Cerebellar nuclear complex (tissue), 1 donor: Measurements from ENCODE around the gene TBP.
"Not testable (repeated sequence)": the region's sequence is repeated elsewhere in the genome, so short reads cannot be mapped to it uniquely, and the experiment has no call there.

Source experiments
- DNase-seq, 2 experiments: peaks; one replicate each; lab custom pipeline; 2025; lab: John Stamatoyannopoulos, UW

Gene TBP

GRCh38 chr6:170554013-170554795 is at the start of gene TBP:
Gene TBP (plus strand): TSS chr6:170554369. CDS start chr6:170557030, 2,661 bp downstream.
- peak; percentile 81 to 95 for DNase-seq

DNA sequence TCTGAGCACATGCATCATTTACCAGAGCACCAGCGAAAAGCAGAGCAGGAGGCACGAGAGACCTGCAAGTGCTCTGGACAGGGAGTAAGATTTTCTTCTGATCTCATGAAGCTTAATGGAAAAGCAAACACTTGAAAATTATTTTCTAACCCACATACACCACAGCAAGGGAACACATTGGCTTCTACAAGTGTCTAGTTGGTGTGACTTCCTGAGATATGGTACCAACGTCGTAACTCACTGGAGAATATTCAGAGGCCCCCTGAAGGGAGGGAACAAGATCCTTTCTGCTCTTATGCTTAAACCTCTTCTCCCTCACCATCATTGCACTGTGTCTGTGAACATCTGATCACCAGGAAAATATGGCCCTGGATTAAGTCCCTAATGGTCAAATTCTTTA is 49.7 kb upstream of the TBP start:
- DNase-seq = no peak

- DNase-seq = peak in 1 of 2 experiments; percentile 14
These were observed 48.9 kb upstream of the TBP start for GRCh38 chr6:170505306-170505705.

DNA sequence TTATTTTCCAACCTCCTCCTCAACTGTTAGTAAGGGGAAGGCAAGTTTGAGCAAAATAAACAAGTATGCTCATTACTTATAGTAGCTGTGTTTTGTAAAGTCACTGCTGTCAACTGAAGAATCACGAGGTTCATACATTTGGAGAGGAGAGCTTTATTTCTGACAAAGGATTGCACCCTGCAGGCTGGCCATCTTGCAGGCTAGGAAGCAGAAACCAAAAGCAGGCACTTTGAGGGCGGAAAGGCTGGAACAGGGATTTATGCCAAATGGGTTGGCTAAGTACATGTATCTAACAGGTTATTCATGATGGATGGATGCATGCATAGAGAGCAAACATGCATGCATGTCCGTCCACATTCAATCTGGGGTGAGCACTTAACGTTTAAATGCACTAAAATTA is 47.7 kb upstream of the TBP start:
- no peak for DNase-seq

GRCh38 chr6:170507728-170508127 is 46.4 kb upstream of the TBP start:
- not testable (repeated sequence) for DNase-seq

- DNase-seq = not testable (repeated sequence)
These were observed 45.9 kb upstream of the TBP start for GRCh38 chr6:170508275-170508674.

- DNase-seq = not testable (repeated sequence)
These were observed 45.1 kb upstream of the TBP start for GRCh38 chr6:170508892-170509722.

DNA sequence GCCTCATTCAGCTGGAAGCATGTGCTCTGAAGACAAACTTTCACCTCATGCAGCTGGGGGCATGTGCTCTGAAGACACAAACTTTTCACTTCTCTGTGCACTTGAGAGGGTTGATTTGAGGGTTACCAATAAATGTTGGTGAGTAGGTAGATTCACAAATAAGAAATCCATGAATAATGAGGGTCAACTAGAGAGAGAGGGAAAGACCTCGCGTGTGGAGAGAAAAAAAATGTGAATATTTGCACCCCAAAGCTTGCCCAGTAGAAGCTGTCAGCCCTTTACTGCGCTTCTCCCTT is 44.5 kb upstream of the TBP start:
- DNase-seq = no peak

DNA sequence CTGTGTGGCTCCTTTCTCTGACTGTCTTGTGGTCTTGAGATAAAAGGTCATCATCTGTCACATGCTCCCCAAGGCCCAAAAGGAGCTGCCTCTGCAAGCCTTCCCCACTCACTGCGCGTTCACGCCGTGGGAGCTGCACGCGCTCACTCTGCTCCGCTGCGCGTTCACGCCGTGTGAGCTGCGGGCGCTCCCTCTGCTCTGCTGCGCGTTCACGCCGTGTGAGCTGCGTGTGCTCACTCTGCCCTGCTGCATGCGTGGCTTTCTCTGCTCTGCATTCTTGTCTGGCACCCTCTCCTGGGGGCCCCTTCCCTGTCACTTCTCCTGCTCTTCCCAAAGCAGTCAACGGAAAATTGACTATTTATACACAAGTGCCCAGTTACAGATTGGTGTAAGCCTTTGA is 43.5 kb upstream of the TBP start:
- no peak for DNase-seq

DNA sequence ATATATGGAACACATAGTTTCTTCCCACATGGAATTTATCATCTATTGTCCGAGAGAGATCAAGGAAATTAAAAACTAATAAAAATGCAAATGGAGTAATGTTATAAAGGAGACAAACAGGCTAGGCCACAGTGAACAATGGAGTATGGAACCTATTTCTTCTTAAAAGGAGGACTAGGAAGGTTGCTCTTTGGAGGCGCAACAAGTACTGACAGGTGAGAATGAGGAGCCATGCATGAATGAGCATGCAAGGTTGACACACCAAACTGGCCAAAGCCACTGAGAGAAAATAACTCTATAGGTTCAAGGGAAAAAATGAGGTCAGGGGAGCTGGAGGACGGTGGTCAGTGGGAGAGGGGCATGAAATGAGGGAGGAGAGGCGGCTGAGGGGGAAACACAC is 41.9 kb upstream of the TBP start:
- no peak for DNase-seq

DNA sequence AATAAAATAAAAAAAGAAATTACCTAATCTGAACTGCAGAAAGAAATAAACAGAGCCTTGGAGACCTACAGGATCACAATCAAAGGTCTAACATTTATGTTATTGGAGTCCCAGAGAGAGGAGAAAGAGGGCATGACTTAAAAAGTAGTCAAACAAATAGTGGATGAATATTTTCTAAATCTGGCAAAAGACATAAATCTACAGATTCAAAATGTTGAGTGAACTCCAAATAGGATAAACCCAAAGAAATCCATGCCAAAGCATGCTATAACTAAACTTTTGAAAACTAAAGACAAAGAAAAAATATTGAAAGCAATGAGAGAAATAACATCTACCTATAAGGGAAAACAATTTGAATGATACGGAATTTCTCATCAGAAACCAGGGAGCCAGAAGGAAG is 39.3 kb upstream of the TBP start:
- no peak for DNase-seq

DNA sequence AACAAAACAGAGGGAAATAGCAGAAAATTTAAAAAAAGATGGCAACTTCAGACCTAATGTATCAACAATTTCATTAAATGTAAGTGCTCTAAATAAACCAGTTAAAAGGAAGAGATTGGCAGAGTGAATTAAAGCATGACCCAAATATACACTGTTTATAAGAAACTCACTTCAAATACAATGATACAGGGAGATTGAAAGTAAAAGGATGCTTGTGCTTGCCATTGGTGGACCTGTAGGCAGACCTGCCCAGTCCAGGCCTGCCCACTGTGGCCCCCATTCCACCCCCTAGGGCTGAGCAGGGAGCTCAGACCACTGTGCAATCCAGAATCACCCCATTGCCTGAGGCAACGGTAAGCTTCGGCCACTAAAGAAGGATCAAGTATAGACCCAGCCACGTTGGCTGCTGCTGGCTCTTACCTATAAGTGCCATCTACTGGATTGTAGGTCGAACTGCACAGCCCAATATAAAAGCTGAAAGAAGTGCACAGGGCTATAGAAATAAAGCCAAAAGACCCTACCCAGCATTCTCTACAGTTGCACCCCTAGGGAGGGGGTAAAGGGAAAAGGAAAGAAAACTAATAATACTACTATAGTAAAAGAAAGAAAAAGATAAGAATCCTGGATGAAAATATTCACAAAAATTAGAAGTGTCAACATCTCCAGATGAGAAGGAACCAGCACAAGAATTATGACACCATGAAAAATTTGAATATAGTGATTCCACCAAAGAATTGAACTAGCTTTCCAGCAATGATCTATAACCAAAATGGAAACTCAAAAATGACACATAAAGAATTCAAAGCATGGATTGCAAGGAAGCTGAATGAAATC is 37.2 kb upstream of the TBP start:
- no peak for DNase-seq

DNA sequence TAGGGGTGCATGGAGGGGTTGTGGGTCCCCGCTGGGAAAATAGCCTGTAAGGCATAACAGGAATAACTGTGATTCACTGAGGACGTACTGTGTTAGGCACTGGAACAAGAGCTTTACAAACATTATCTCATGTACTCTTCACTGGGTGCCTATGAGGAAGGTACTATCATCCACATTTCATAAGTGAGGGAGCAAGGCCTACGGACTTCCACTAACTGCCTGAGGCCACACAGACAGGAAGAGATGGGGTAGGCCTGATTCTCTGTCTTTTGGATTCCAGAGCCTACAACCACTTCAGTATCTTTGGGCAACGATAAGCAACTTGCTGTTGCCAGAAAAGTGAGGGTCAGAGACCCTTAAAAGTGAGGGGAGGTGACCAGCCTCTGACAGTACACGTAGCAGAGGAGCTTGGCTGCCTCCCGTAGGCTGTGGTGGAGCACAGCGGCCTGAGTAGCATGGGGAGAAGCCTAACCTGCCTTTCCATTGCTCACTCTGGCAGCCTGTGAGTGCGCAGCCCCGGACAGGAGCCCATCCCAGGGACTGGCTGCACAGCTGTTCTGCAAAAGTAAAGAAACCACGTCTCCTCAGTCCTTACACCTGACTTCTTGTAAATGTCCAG is 31.5 kb upstream of the TBP start:
- DNase-seq = no peak

DNA sequence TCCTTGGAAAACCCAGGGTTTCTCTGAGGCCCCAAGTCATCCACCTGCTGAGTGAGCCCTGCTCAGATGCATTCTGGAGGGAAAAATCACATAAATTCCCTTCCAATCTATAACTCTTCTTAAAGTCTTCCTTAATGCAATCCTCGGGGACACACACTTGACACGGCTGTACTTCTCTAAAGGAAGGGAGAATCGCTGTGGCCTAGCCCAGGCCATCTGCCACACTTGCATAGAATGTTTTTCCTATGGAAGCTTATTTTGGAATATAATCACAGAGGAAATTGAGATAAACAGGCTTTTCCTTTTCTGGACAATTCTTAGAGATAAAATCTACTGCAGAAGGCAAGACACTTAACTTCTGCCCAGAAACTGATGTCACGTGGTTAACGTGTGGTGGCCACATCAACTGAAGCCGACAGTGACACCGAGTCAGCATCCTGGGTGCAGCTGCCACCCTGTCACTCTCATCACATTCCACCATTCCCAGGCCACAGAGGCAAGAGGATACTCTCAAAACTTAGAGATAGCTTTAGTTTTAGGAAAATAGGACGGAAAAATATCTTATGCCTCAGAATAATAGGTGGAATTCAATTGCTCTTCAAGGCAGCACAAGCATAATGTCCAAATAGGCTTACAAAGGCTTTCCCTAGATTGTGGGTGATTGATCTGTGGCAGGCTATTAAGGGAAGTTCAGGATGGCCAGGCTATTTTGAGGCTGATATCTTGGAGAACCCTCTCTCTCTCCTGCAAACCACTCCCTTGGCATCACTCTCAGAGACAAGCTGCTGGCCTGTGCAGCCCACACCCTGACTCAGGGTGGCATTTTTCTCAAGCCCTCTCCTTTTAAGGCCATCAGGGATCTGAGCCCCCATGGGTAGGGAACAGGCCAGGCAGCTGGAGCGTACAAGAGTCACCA is 30.7 kb upstream of the TBP start:
- no peak for DNase-seq

GRCh38 chr6:170524172-170524502 is 30.0 kb upstream of the TBP start:
- no peak for DNase-seq

- no peak for DNase-seq
These were observed 28.4 kb upstream of the TBP start for GRCh38 chr6:170525795-170526194.

- DNase-seq = not testable (repeated sequence)
These were observed 26.2 kb upstream of the TBP start for GRCh38 chr6:170527995-170528394.

DNA sequence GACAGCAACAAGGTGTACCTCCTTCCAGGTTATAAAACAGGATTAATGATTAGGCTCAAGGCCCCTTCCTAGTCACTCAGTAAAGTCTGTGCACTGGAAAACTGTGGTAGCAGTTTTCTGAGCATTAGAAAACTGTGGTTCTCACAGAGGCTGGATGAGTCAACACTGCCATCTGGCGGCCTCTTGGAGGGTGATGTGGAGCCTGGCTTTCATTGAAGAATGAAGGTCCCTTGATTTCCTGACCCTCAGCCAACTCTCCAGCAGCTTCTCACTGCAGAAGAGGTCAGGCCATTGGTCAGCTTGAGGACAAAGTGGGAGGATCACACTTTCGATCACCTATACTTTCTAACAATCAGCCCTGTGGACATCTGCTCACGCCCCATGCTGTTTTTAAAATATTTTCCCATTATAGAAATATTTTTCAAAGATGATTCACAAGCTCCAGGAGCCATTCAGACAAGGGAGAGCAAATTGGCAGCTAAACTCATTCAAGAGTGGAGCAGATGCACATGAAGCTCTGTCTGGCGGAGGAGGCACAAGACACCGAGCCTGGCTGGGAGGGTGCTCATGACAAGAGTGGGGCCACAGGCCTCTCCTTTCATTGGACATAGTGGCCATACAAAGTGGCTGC is 24.2 kb upstream of the TBP start:
- DNase-seq = peak in 1 of 2 experiments; percentile 56

DNA sequence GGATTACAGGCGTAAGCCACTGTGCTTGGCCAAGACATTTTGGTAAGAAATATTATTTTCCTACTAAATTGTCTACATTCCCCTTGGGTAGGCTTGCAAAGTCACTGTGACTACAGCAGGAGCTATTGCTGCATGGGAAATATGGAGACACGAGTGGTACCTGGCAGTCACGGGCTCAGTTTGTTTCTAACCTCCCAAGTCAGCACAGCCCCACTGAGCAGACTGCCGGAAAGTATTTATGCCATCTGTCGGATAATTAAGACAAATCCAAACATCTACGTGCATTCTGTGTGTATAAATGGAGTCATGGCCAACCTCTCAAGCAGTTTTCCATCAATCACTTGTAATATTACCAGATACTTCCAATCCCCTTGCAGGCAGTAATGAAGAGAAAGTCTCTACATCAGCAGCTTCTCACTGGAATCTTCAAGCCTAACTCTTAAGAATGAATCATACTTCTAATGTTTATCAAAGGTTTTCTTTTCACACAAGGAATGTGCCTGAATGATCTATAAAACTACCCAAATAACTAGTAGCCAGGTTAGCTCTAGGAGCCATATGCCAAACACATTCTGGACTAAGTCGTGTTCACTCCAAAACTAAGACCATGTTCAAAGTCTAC is 21.2 kb upstream of the TBP start:
- DNase-seq = no peak

- no peak for DNase-seq
These were observed 20.4 kb upstream of the TBP start for GRCh38 chr6:170533792-170534191.
